ENCODE measurements around the gene LRFN2.

DNA sequence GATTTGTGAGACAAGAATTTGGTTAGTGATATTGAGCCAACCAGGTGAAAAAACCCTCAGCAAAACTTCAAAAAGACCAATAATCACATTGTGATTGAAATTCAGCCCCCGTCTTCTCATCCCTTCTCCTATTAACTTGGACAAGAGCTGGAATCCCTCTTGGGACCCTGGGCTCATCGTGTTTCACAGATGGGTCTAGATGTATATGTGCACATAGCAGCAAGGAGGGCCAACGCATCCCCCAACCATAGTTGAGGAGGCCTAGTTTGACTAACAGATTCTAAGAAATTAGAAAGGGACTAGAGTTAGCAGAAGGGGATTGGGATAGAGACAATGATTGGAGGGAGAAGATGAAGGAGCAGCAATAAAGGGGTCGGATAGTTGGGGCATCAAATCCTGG is 19.8 kb upstream of the LRFN2 start:
- TF ChIP-seq, protein P1, sequence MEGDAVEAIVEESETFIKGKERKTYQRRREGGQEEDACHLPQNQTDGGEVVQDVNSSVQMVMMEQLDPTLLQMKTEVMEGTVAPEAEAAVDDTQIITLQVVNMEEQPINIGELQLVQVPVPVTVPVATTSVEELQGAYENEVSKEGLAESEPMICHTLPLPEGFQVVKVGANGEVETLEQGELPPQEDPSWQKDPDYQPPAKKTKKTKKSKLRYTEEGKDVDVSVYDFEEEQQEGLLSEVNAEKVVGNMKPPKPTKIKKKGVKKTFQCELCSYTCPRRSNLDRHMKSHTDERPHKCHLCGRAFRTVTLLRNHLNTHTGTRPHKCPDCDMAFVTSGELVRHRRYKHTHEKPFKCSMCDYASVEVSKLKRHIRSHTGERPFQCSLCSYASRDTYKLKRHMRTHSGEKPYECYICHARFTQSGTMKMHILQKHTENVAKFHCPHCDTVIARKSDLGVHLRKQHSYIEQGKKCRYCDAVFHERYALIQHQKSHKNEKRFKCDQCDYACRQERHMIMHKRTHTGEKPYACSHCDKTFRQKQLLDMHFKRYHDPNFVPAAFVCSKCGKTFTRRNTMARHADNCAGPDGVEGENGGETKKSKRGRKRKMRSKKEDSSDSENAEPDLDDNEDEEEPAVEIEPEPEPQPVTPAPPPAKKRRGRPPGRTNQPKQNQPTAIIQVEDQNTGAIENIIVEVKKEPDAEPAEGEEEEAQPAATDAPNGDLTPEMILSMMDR (IDR thresholded peaks at IDR 0.05; ENCODE audit: low read depth, low read length, poor library complexity, severe bottlenecking) = no peak
- no peak for TF ChIP-seq EZH2phosphoT487 (IDR thresholded peaks at IDR 0.05; ENCODE audit: borderline replicate concordance, low read length)
